CD4-positive, alpha-beta T cell treated with Interleukin-15 for 1 hour (primary cell): Measurements from ENCODE around the gene MTAP.

Experiments
- DNase-seq: peaks from one replicate; pipeline ENCODE4 v3.0.0-alpha.2; 2020

The MTAP gene

GRCh38 chr9:21854119-21854518 lies 51.7 kb downstream of the MTAP start:
- DNase-seq = no peak

- no peak for DNase-seq
Observed at GRCh38 chr9:21854594-21854993, 52.2 kb downstream of the MTAP start.

GRCh38 chr9:21856301-21857094 lies 54.1 kb downstream of the MTAP start:
- DNase-seq = no peak

GRCh38 chr9:21862871-21863270 lies 60.4 kb downstream of the MTAP start:
- no peak for DNase-seq

DNA sequence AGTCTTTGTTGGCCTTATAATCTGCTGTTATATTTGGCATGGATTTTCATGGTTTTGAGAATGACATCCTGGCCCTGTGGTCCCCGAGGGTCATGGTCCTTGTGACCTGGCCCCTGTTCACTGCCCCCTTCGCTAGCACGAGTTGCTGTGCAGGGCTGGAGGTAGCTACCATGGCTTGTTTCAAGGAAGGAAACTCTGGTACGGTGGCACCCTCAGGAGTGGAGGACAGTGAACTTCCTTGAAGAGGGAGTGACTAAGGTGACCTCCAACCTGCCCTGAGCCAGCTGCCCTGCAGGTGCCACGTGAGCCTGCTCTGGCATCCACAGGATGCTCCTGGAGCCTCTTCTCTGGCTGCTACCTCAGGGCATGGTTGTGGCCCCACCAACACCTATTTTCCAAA lies 62.1 kb downstream of the MTAP start:
- no peak for DNase-seq

DNA sequence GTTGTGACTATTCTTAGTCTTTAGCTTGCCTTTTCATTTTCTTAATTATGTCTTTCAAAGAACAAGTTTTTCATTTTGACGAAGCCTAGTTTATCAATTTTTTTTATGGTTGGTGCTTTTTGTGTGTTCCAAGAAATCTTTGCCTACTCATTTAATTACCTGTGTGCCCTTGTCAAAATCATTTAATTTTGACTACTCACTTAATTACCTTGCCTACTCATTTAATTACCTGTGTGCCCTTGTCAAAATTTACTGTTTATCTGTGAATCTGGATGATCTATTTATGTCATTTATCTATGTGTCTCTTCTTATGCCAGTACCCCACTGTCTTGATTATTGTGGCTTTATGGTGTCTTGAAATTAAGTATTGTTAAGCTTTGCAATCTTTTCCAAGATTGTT lies 63.9 kb downstream of the MTAP start:
- no peak for DNase-seq

DNA sequence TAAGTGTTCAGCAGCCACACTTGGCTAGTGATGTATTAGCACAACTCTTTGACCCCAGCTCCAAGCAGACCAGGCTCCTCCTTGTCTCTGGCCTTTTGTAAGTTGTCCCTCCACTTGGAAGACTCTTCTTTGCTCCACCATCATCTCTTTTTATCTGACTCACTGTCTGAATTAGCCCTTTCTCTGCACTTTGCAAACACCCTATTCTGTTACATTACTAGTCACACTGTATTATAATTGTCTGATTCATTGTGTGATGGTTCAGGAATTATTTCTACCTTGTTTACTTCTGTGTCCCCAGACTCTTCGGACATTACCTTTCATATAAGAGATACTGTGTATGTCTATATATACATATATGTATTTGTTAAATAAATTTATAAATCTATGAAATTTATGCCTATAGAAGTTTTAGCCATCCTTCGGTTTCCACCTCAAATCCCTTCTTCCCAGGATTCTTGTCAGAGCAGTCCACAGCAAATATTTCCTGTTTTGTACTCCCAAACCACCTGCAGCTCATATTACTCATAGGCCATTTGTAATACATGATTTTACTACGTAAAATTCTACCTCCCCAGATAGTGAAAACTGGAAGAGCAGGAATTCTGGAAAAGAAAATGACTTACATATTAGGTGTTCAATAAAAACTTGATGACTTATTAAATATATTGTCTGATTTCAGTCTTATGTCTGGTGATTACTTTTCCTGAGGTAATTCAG lies 69.0 kb downstream of the MTAP start:
- no peak for DNase-seq

GRCh38 chr9:21872696-21873095 lies 70.3 kb downstream of the MTAP start:
- DNase-seq = no peak

DNA sequence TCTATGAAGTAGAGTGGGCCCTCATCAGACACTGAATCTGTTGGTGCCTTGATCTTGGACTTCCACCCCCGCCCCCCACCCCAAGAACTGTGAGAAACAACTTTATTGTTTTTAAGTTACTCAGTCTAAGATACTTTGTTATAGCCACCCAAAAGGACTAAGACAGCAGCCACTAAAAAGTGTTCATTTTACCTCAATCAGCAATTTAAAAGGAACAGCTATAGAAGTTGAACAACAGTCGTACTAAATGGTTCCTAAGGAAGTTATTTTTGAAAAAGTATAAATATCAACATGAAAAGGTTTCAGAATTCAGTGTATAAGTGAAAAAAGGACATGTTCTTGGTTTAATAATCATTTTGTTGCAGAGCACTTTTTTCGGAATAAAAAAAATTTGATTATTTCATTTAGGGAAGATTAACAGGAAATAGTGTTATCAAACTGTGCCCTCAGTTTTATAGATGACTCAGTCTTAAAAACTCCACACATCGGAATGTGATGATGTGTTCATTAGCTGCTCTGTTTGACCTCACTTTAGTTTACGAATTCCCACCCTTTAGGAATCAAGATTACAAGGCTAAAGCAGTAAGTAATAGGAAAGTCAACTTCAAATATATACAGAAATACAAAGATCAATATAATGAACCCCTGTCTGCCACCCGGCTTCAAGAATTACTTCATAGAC lies 71.2 kb downstream of the MTAP start:
- no peak for DNase-seq

GRCh38 chr9:21875893-21876292 lies 73.5 kb downstream of the MTAP start:
- DNase-seq = no peak

GRCh38 chr9:21883642-21884041 lies 81.2 kb downstream of the MTAP start:
- no peak for DNase-seq

GRCh38 chr9:21889673-21890072 lies 87.2 kb downstream of the MTAP start:
- DNase-seq = no peak

DNA sequence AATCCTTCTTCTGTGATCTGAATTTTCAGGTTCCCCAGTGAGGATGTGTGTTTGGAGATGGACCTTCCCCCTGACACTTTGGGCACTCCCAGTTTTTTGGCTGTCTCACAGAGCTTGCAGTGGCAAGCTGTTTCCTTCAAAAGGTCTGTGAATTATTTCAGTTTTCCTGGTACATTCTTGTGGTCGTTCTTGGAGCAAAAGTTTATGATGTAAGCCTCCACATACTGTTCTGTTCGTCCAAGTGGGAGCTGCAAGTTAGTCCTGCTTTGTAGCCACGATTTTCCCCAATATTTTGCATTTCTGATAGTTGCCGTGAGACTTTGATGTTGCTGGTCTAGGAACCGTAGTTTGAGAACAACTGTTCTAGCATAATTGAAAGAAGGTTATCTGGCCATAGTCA lies 88.3 kb downstream of the MTAP start:
- DNase-seq = no peak

- DNase-seq = no peak
Observed at GRCh38 chr9:21901546-21901945, 99.1 kb downstream of the MTAP start.

DNA sequence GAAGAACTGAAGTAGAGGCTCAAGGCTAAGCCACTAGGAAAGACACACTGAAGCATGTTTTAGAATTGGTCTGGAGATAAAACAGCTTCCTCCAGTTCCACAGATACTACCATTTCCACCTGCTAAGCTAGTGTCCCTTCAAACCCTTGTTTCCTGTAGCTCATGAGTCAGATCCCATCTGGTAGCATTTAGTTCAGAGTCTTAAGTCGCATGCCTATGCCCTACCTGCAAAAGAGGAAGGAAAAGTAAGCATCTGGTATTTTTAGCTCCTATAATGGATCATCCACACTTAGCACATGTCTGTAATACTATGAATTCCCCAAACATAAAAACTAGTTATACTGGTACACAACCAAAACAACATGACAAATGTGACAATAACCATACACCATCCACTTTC lies 99.7 kb downstream of the MTAP start:
- DNase-seq = no peak

DNA sequence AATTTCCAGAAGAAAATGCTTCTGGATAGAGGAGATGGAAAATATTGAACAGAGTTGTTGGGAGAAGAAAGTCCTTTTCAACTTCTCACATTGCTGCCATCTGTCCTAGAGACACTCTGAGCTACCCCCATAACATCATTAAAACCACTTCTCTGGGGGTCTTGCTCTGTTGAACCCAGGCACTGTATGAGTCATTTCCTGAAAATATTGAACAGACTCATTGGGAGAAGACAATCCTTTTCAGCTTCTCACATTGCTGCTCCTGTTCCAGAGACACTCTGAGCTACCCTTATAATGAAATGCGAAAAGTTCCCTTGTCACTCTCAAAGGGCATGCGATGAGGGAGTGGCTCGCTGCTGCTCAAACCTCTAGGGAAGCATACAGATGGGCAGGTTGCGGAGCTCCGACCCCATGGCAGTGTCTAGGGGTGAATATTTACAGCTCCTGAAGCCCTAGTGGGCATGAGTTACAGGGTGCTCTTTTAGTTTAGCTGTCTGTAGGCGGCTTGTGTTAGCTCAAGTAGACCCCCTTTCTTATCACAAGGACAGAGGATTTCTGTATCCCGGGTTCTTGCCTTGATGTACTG lies 101.0 kb downstream of the MTAP start:
- DNase-seq = no peak

GRCh38 chr9:21904371-21904770 lies 101.9 kb downstream of the MTAP start:
- DNase-seq = no peak

DNA sequence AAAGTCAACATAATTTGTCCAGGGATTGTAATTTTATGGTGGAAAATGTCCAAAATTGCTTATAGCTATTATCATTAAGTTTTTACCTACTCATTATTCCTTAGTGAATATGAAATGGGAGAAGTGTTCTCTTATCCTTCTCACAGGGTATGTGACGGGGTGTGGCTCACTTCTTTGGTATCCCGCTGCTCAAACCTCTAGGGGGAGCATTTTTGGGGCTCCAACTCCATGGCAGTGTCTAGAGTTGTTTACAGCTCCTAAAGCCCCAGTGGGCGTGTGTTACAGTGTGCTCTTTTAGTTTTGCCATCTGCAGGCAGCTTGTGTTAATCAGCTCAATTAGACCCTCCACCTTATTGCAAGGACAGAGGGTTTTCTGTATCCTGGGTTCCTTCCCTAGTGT lies 102.3 kb downstream of the MTAP start:
- DNase-seq = no peak

- no peak for DNase-seq
Observed at GRCh38 chr9:21906213-21906612, 103.8 kb downstream of the MTAP start.

- DNase-seq = no peak
Observed at GRCh38 chr9:21906881-21907280, 104.4 kb downstream of the MTAP start.

- no peak for DNase-seq
Observed at GRCh38 chr9:21919377-21920362, 117.2 kb downstream of the MTAP start.

DNA sequence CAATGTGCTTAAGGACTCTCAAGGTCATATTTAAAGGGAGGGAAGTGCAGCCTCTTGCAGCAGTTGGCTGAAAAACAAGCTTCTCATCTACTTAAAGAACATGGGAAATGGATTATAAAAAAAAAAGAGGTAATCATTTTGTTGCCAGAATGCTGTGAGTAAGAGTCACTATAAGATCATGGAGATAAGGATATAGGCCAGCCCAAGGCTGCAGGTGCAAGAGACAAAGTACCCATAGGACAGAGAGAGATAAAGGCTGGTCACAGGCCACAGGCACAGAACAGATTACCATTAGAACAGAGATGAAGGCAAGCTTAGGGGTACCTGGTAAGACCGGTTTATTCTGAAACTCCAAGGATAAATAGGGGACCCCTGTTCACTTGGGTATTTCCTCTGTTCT lies 121.3 kb downstream of the MTAP start:
- DNase-seq = no peak
